Natural killer cell (primary cell): ENCODE measurements around the gene MPL. TPM values are rescaled to one million over a fixed set of nuclear protein-coding genes. Genes with fewer than 3 reads are reported as not detected.
"Not testable (repeated sequence)": the region's sequence is repeated elsewhere in the genome, so short reads cannot be mapped to it uniquely, and the experiment has no call there.

Experiments
- ATAC-seq, 3 donors: fragments of 150-1000 bp in 2 of 3; fragments of 200-7000 bp in 1 of 3; cut with Tn5 transposase; 1 replicate in 1 of 3; 2 replicates in 2 of 3; pipeline ENCODE4 v1.10.0; 2021; ENCODE audit warnings: mild to moderate bottlenecking in 2 of 3, moderate library complexity in 2 of 3
- DNase-seq, 2 donors: peaks; one replicate each; pipeline versions ENCODE4 v3.0.0 to v3.0.0-alpha.2; 2013 to 2021; ENCODE audit warnings: mixed read lengths in 1 of 2
- H3K27ac ChIP-seq: one replicate; pipeline ENCODE4 v1.5.1; 2013; ENCODE audit warnings: mild to moderate bottlenecking, low read length
- H3K27me3 ChIP-seq: one replicate; pipeline ENCODE4 v1.6.1; 2013; ENCODE audit warnings: low read length; ENCODE audit not compliant: control insufficient read depth, insufficient read depth
- H3K36me3 ChIP-seq: one replicate; pipeline ENCODE4 v1.6.1; 2013; ENCODE audit warnings: low read length; ENCODE audit not compliant: control insufficient read depth, insufficient read depth
- H3K4me1 ChIP-seq: one replicate; pipeline ENCODE4 v1.6.1; 2013; ENCODE audit warnings: low read length; ENCODE audit not compliant: control insufficient read depth, insufficient read depth
- H3K4me3 ChIP-seq: one replicate; pipeline ENCODE4 v1.5.1; 2013; ENCODE audit warnings: low read length
- H3K9me3 ChIP-seq: one replicate; pipeline ENCODE4 v1.6.1; 2013; ENCODE audit warnings: low read length; ENCODE audit not compliant: control insufficient read depth, insufficient read depth
- H3K27ac Mint-ChIP-seq, 2 donors: one replicate each; pipeline ENCODE4 v1.8.0; 2022; ENCODE audit warnings: mild to moderate bottlenecking in 2 of 2, mixed read lengths in 2 of 2, moderate library complexity in 1 of 2
- H3K27me3 Mint-ChIP-seq, 2 donors: one replicate each; pipeline ENCODE4 v1.8.0; 2022; ENCODE audit warnings: low read depth in 2 of 2, mixed read lengths in 2 of 2
- H3K36me3 Mint-ChIP-seq: one replicate; pipeline ENCODE4 v1.8.0; 2022; ENCODE audit warnings: mixed read lengths
- H3K4me1 Mint-ChIP-seq, 2 donors: one replicate each; pipeline ENCODE4 v1.8.0; 2022; ENCODE audit warnings: mixed read lengths in 2 of 2
- H3K4me3 Mint-ChIP-seq: one replicate; pipeline ENCODE4 v1.8.0; 2022; ENCODE audit warnings: mild to moderate bottlenecking, moderate library complexity, mixed read lengths
- H3K9me3 Mint-ChIP-seq, 2 donors: one replicate each; pipeline ENCODE4 v1.8.0; 2022; ENCODE audit warnings: mixed read lengths in 2 of 2
- CTCF ChIP-seq: fragments of 200-600 bp; IDR thresholded peaks from one replicate; pipeline ENCODE4 v1.8.0; 2022; ENCODE audit warnings: antibody characterized with exemption
- WGBS: methylation state at CpG from one replicate; pipeline ENCODE4 v1.1.7; 2013; ENCODE audit warnings: missing lambda C conversion rate; ENCODE audit not compliant: insufficient coverage; 5-methylcytosine and 5-hydroxymethylcytosine counted together
- intact Hi-C: fragments of 100-400 bp; cut with micrococcal nuclease; formaldehyde crosslinking; loops from one replicate; pipeline ENCODE4 v1.14.2; 2022
- total RNA-seq, 4 donors: library from RNA; stranded (reverse); fragments of 120-200 nt in 1 of 4; gene quantifications; one replicate each; pipeline versions ENCODE4 v1.2.3 to v1.2.4, GENCODE V29; 2013 to 2022

Gene MPL
- total RNA-seq, 3 donors from 2014 or later (not counting 1 experiment from before 2014, with no cell fraction given), result 0.43 to 1.7 (median 0.48) TPM

GRCh38 chr1:43396059-43396458 is 58.4 kb downstream of the MPL start:
- H3K27ac ChIP-seq, result no peak overlapping the region
- TF ChIP-seq CTCF, result no peak
- no peaks in the 10 kb centered on the region for H3K9me3 Mint-ChIP-seq
- no peaks in the 10 kb centered on the region for H3K9me3 ChIP-seq
- WGBS, result 94% methylated on average over 1 of the region's 1 CpG
- no peak overlapping the region for H3K27ac Mint-ChIP-seq
- H3K27me3 Mint-ChIP-seq, result no peaks in the 10 kb centered on the region
- H3K36me3 ChIP-seq, result peaks cover 3% of the 10 kb centered on the region
- H3K4me1 ChIP-seq, result peaks cover 1% of the 10 kb centered on the region
- peaks cover 14 to 15% of the 10 kb centered on the region in 2 donors for H3K4me1 Mint-ChIP-seq
- no peaks in the 10 kb centered on the region for H3K27me3 ChIP-seq
- ATAC-seq (no peak), DNase-seq (no peak)
- no peaks in the 10 kb centered on the region for H3K36me3 Mint-ChIP-seq
- intact Hi-C loops, result no loop called here
- H3K4me3 Mint-ChIP-seq, result no peak overlapping the region
- no peak overlapping the region for H3K4me3 ChIP-seq

- Histone ChIP-seq H3K9me3 (no peaks in the 10 kb centered on the region), H3K27ac (no peak overlapping the region), H3K4me3 (no peak overlapping the region), H3K27me3 (no peaks in the 10 kb centered on the region), H3K4me1 (no peaks in the 10 kb centered on the region), H3K36me3 (peaks cover 7% of the 10 kb centered on the region)
- 92% methylated on average over 3 of the region's 3 CpGs for WGBS
- H3K4me3 Mint-ChIP-seq, result no peak overlapping the region
- TF ChIP-seq CTCF, result no peak
- peaks cover 20 to 25% of the 10 kb centered on the region in 2 donors for H3K4me1 Mint-ChIP-seq
- no peaks in the 10 kb centered on the region for H3K9me3 Mint-ChIP-seq
- H3K27me3 Mint-ChIP-seq, result no peaks in the 10 kb centered on the region
- H3K36me3 Mint-ChIP-seq, result no peaks in the 10 kb centered on the region
- intact Hi-C loops, result no loop called here
- no peak overlapping the region for H3K27ac Mint-ChIP-seq
- no peak for DNase-seq
- ATAC-seq, result no peak
These were observed 60.6 kb downstream of the MPL start for GRCh38 chr1:43398227-43398626.

- ATAC-seq, H3K4me3 Mint-ChIP-seq, H3K4me1 ChIP-seq, H3K27ac Mint-ChIP-seq, H3K9me3 ChIP-seq, H3K36me3 Mint-ChIP-seq, H3K27me3 Mint-ChIP-seq, DNase-seq, H3K27ac ChIP-seq, H3K4me3 ChIP-seq, H3K27me3 ChIP-seq, H3K9me3 Mint-ChIP-seq, intact Hi-C loops: not testable (repeated sequence)
- peaks cover 23% of the 10 kb centered on the region for H3K36me3 ChIP-seq
- peaks cover 16 to 19% of the 10 kb centered on the region in 2 donors for H3K4me1 Mint-ChIP-seq
- WGBS, result 98% methylated on average over 9 of the region's 9 CpGs
These were observed 62.8 kb downstream of the MPL start for GRCh38 chr1:43400441-43400840.

GRCh38 chr1:43402089-43402865 is 64.7 kb downstream of the MPL start:
- no peak overlapping the region for H3K27ac ChIP-seq
- H3K9me3 ChIP-seq, result no peaks in the 10 kb centered on the region
- H3K36me3 ChIP-seq, result peaks cover 40% of the 10 kb centered on the region
- Mint-ChIP-seq H3K4me1 (peaks cover 11 to 16% of the 10 kb centered on the region in 2 donors), H3K36me3 (no peaks in the 10 kb centered on the region), H3K27ac (peak overlapping the region in 1 of 2 donors; percentile 8), H3K27me3 (no peaks in the 10 kb centered on the region), H3K9me3 (no peaks in the 10 kb centered on the region), H3K4me3 (no peak overlapping the region)
- H3K4me3 ChIP-seq, result no peak overlapping the region
- H3K27me3 ChIP-seq, result no peaks in the 10 kb centered on the region
- DNase-seq (no peak), ATAC-seq (no peak)
- H3K4me1 ChIP-seq, result no peaks in the 10 kb centered on the region
- no peak for TF ChIP-seq CTCF
- 96% methylated on average over 5 of the region's 6 CpGs for WGBS
- intact Hi-C loops, result no loop called here

Other genes with a start within 250 kb of the MPL start
- gene EBNA1BP2, start 165.5 kb upstream of the MPL start, total RNA-seq, result 10 to 100 TPM; 21.2 to 28.5 (median 23.6) TPM
- under 1 TPM in 1 of 3 donors, not detected in 2; 0.19 TPM for gene CFAP57, start 165.5 kb upstream of the MPL start, total RNA-seq
- gene TMEM125, start 67.8 kb upstream of the MPL start, total RNA-seq, result not detected
- gene C1orf210, start 52.2 kb upstream of the MPL start, total RNA-seq, result not detected
- gene TIE1, start 36.8 kb upstream of the MPL start, total RNA-seq, result 10 to 100 TPM in 1 of 3 donors, 1 to 10 TPM in 2; 4.5 to 10.7 (median 6.7) TPM
- gene CDC20, start 21.2 kb downstream of the MPL start, total RNA-seq, result 1 to 10 TPM in 1 of 3 donors, under 1 TPM in 2; 0.50 to 2.4 (median 0.96) TPM
- 10 to 100 TPM; 53.2 to 73.0 (median 67.5) TPM for gene ELOVL1, start 30.2 kb downstream of the MPL start, total RNA-seq
- gene MED8, start 52.0 kb downstream of the MPL start, total RNA-seq, result 10 to 100 TPM; 17.8 to 26.8 (median 22.0) TPM
- gene SZT2, start 52.1 kb downstream of the MPL start, total RNA-seq, result 100 to 1,000 TPM; 103 to 128 (median 123) TPM
- gene HYI, start 116.1 kb downstream of the MPL start, total RNA-seq, result 10 to 100 TPM in 1 of 3 donors, 1 to 10 TPM in 2; 7.0 to 14.2 (median 8.6) TPM
- gene PTPRF, start 193.1 kb downstream of the MPL start, total RNA-seq, result 1 to 10 TPM in 1 of 3 donors, under 1 TPM in 1, not detected in 1; 0.12 to 1.9 TPM